NCI-H460 (cell line): ENCODE results near the gene PPM1L. TPM values are rescaled to one million over a fixed set of nuclear protein-coding genes. Genes with fewer than 3 reads are reported as not detected.

Source experiments
- DNase-seq: peaks from one replicate; pipeline ENCODE4 v3.0.0-alpha.2; 2016; ENCODE audit warnings: low read depth; ENCODE audit errors: extremely low read depth
- total RNA-seq: library from RNA; depleted of rRNA; stranded (reverse); fragments of >200 nt; shearing (Covaris generic); gene quantifications from 2 replicates; pipeline ENCODE4 v1.2.3, GENCODE V29; 2014

PPM1L gene
- total RNA-seq, 1 experiment from 2014 or later = 0.79 TPM

GRCh38 chr3:160758929-160759577 is 3.0 kb downstream of the PPM1L start:
- no peak for DNase-seq

GRCh38 chr3:160763073-160763472 is 7.0 kb downstream of the PPM1L start:
- no peak for DNase-seq

DNA sequence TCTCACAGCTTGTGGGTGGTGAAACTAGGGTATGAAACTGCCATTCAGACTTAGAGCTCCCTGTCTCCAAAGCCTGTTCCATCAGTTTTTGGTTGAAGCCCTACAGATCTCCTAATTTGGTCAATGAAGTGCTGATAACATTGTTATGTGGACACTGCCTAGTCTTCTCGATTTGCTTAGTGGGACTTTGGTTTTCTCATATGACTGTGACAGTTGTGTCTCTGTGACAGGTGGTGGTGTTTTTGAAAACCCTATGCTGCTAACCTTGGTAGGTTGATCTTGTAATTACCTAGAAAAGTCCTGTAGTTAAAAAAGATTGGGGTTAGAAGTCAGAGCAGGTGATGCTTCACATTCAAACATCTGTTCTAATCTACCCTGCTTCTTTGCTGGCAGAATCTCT is 9.2 kb downstream of the PPM1L start:
- DNase-seq = no peak

DNA sequence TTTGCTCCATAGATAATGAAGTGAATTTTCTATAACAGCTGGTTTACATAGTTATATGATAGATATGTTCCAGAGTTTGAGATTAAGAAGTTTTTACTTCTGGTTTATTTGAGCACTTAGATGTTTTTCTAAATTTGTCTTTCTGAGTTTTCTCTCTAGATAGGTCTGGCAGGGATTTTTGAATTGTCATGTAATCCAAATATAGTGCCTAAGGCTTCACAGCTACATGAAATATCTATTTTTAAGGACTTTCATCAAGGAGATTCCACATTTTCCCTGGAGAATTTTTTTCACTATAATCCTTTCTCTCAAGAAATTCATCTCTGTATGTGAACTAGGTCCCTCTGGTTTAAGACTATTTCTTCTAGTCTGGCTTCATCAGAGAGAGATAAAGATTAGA is 12.0 kb downstream of the PPM1L start:
- DNase-seq = no peak

DNA sequence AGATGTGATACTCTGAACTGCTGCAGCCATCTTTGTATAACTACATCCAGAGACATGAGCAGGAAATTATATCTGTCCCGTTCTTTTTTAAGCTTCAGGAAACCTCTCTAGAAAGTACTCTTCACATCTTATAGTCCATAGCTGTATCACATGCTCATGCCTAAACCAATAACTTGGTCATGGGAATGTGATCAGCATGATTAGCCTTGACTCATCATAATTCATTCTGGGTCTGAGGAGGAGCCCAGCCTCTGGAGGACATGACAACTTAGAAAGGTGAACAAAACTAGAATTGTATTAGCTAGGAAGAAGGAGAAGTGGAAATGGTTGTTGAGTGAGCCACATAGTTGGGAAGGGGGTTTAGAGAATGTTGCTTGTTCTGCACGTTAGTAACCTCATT is 12.9 kb downstream of the PPM1L start:
- no peak for DNase-seq

DNA sequence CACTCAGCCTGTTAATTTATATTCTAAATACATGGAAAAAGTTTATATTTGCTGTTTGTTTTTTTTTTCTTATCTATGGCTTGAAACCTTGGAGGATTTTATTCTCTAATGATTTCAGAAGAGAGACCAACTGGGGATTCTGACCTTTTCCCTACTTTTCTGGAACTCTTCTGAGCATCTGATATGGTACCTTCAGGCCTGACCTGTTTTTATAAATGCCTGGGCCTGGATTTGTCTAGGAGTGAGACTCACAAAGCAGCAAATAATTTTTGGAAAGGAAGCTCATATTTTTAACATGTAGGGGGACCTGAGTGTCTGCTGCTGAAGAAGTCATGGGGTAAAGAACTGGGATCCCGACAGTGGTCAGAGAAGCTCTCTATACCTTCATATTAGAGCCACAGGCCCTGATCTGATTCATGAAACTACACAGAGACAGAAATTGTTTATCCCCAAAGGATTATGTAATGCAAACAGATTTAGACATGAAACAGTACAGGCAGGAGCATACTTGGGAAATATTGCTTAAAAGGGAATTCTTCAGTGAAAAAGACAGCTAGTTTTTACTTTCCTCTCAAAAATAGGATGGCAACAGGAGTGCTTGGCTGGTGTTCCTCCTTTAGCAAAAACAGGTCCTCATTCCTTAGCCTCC is 15.9 kb downstream of the PPM1L start:
- no peak for DNase-seq

GRCh38 chr3:160773722-160774121 is 17.7 kb downstream of the PPM1L start:
- DNase-seq = no peak

DNA sequence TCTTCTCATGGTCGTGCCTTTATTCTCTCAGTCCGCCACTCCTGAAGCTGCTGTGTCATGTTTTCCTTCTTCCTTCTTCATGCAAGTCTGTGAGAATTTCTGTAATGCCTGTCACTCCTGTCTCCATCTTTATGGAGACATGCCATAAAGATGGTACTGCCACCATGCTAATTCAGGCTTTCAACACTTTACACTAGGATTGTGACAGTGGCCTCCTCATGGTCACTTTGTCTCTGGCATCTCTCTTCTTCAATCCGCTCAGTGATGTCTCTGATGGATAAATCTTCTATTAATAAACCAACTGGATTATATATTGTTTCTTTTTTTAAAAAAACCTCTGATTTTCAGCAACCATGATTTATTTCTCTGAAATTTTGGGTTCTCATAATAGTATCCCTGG is 18.1 kb downstream of the PPM1L start:
- DNase-seq = no peak

GRCh38 chr3:160778480-160778879 is 22.4 kb downstream of the PPM1L start:
- no peak for DNase-seq

DNA sequence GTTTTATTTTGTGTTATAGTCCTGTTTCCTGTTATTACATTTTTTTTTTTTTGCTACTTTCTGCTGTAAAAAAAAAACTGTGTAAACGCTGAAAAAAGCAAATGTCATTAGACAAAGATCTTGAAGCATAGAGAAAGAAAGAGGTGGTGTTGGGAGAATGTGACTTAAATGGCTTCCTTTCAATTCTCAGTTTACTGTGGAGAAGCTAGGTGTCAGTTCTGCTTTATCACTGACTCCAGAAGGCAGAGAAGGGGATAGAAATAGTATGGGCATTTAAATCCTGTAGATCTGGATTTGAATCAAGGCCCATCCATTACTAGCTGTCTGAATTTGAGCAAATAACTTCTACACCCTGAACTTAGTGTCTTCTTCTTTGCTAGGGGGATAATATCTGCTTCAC is 23.0 kb downstream of the PPM1L start:
- DNase-seq = no peak

GRCh38 chr3:160780245-160780644 is 24.2 kb downstream of the PPM1L start:
- no peak for DNase-seq

- DNase-seq = no peak
Measured at GRCh38 chr3:160781402-160781801, 25.4 kb downstream of the PPM1L start.

DNA sequence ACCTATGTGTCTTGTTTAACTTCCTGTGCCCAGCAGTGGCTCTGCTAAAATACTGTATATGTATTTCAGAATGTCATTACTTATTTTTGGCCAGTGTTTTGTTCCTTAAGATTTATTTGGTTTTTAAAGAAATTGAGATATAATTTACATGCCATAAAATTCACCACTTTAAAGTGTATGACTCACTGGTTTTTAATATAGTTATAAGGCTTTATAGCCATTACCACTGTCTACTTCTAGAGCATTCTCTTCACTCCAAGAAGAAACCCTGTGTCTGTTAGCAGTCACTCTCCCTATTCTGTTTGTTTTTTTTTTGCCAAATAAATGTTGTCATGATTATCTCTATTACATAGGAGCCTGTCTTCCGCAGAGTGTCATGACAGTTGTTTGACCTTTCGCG is 25.8 kb downstream of the PPM1L start:
- no peak for DNase-seq

- DNase-seq = no peak
Measured at GRCh38 chr3:160784853-160785252, 28.8 kb downstream of the PPM1L start.

GRCh38 chr3:160790726-160791125 is 34.7 kb downstream of the PPM1L start:
- no peak for DNase-seq

DNA sequence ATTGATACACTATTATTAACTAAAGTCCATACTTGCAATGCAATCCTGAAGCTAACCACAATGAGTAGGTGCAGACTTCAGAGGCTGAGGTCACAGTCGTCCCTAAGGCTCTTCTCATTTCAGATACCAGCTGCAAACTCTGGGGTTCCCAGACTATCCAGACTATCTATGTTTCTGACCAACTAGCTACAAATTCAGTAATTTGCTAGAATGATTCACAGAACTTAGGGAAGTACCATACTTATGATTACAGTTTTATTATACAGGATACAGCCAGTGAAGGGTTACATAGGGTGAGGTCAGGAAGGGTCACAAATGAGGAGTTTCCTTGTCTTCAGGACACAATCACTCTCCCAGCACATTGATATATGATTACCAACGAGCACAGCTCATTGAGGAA is 36.5 kb downstream of the PPM1L start:
- DNase-seq = no peak

GRCh38 chr3:160793722-160794252 is 37.8 kb downstream of the PPM1L start:
- DNase-seq = no peak

GRCh38 chr3:160796089-160796812 is 40.2 kb downstream of the PPM1L start:
- no peak for DNase-seq

GRCh38 chr3:160796813-160797164 is 40.8 kb downstream of the PPM1L start:
- DNase-seq = no peak

GRCh38 chr3:160797356-160797755 is 41.3 kb downstream of the PPM1L start:
- DNase-seq = no peak

DNA sequence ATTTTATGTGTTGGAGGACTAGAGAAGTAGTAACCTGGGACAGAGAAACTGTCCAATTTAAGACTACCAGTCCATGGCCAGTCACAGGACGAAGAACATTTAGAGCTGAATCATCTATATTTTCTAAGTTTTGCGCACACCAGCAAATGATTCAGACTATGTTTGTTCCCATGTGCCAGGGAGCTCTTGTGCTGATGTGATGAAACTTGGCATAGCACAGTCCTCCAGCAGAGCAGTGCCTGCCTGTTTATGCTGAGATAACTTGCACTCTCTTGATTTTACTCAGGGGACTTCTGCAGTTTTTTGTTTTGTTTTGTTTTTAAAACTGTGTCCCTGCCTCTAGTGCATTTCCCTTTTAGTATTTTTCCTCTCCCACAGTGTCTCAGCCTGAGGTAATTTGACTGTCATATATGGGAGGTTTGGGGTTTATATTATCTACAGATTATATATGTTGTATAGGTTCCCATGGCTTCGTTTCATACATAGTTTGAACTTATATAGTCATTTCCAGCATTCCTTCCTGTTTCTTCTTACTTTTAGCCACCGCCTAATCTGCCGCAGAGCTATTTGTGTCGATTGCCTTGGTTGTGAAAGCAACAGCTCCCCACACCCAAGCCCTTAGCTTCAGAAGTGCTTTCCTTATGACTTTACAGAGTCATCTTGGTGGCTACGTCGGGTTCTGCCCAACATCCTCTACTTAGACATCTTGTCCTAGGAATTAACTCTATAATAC is 45.5 kb downstream of the PPM1L start:
- DNase-seq = no peak
